C4-2B (cell line): ENCODE data around the gene RPL27A.

Experiments
- H3K27ac ChIP-seq: fragments of 450-650 bp; 2 replicates; pipeline ENCODE4 v1.5.1; 2017
- CTCF ChIP-seq: fragments of 450-650 bp; conservative IDR thresholded peaks from 2 replicates; pipeline ENCODE4 v1.5.1; 2017; ENCODE audit warnings: mild to moderate bottlenecking
- ZFX ChIP-seq: fragments of 450-650 bp; IDR thresholded peaks from 2 replicates; pipeline ENCODE4 v1.6.1; 2017

The RPL27A gene

GRCh38 chr11:8682303-8683114 is at the start of gene RPL27A, which contains the start of gene TRIM66:
RPL27A (plus strand) TSS chr11:8682792; CDS start chr11:8682814, 22 bp downstream.
TRIM66 (minus strand) TSS chr11:8682665; CDS start chr11:8672274, 10,391 bp downstream.
- TF ChIP-seq ZFX (peak; percentile 94), CTCF (no peak)
- H3K27ac ChIP-seq, result peak within 1 kb of the TSS; percentile 100

GRCh38 chr11:8634498-8634897 is 48.1 kb upstream of the RPL27A start:
- no peak overlapping the region for H3K27ac ChIP-seq
- TF ChIP-seq CTCF, result no peak
- no peak for TF ChIP-seq ZFX

- no peak overlapping the region for H3K27ac ChIP-seq
- TF ChIP-seq CTCF (no peak), ZFX (no peak)
Observed at GRCh38 chr11:8636127-8636526, 46.5 kb upstream of the RPL27A start.

GRCh38 chr11:8638300-8638699 is 44.3 kb upstream of the RPL27A start:
- H3K27ac ChIP-seq, result no peak overlapping the region
- no peak for TF ChIP-seq CTCF
- TF ChIP-seq ZFX, result no peak

- no peak overlapping the region for H3K27ac ChIP-seq
- TF ChIP-seq CTCF (no peak), ZFX (no peak)
Observed at GRCh38 chr11:8639655-8640054, 42.9 kb upstream of the RPL27A start.

GRCh38 chr11:8640267-8640906 is 42.2 kb upstream of the RPL27A start:
- no peak overlapping the region for H3K27ac ChIP-seq
- TF ChIP-seq ZFX (no peak), CTCF (no peak)

GRCh38 chr11:8641332-8641731 is 41.3 kb upstream of the RPL27A start:
- H3K27ac ChIP-seq, result no peak overlapping the region
- no peak for TF ChIP-seq CTCF
- TF ChIP-seq ZFX, result no peak
